Lower leg skin (tissue), 3 donors: ENCODE measurements around the gene ZHX3.

Experiments used
- POLR2A ChIP-seq, 2 donors: fragments of 450-650 bp; IDR thresholded peaks; one replicate each; pipeline ENCODE4 v1.6.1; 2016 to 2017; ENCODE audit warnings: antibody characterized with exemption in 2 of 2, mild to moderate bottlenecking in 1 of 2, moderate library complexity in 1 of 2
- TF ChIP-seq, protein P1 (sequence below), 3 donors: fragments of 450-650 bp; IDR thresholded peaks; one replicate each; pipeline ENCODE4 v1.5.1; 2016; ENCODE audit warnings: antibody characterized with exemption in 3 of 3, mild to moderate bottlenecking in 3 of 3, moderate library complexity in 2 of 3

DNA sequence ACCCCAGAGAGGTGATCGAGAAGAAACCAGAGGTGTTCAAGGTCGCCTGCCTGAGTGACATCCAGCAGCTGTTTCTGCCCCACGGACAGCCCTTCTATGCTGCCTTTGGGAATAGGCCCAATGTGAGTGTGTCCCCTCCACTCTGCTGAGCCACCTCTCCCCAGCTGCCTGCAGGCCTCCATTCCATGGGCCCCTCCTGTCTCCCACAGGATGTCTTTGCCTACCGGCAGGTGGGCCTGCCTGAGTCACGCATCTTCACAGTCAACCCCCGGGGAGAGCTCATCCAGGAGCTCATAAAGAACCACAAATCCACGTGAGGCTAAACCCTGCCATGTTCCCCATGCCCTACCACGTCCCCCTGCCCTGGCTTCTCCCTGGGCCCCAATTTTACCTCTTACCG, 40.7 kb upstream of the ZHX3 start:
- TF ChIP-seq, protein P1, sequence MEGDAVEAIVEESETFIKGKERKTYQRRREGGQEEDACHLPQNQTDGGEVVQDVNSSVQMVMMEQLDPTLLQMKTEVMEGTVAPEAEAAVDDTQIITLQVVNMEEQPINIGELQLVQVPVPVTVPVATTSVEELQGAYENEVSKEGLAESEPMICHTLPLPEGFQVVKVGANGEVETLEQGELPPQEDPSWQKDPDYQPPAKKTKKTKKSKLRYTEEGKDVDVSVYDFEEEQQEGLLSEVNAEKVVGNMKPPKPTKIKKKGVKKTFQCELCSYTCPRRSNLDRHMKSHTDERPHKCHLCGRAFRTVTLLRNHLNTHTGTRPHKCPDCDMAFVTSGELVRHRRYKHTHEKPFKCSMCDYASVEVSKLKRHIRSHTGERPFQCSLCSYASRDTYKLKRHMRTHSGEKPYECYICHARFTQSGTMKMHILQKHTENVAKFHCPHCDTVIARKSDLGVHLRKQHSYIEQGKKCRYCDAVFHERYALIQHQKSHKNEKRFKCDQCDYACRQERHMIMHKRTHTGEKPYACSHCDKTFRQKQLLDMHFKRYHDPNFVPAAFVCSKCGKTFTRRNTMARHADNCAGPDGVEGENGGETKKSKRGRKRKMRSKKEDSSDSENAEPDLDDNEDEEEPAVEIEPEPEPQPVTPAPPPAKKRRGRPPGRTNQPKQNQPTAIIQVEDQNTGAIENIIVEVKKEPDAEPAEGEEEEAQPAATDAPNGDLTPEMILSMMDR (IDR thresholded peaks at IDR 0.05): no peak
- no peak for TF ChIP-seq POLR2A (IDR thresholded peaks at IDR 0.05)
